ENCODE data around the gene VWA5B2.

GRCh38 chr3:184193991-184194539 lies 35.3 kb upstream of the VWA5B2 start:
- no peak for TF ChIP-seq CTCF (IDR thresholded peaks at IDR 0.05; ENCODE audit: insufficient read depth, low read length, poor library complexity, severe bottlenecking)
- no peak for TF ChIP-seq EZH2phosphoT487 (conservative IDR thresholded peaks at IDR 0.05; ENCODE audit: low read length)
